Spleen (tissue), 7 donors: ENCODE data around the gene CTNNA2.

Experiments
- CTCF ChIP-seq, 11 experiments: fragments of 200-600 bp in 7 of 11; fragments of 450-650 bp in 4 of 11; sonication (generic) in 4 of 11; IDR thresholded peaks in 8 of 11; conservative IDR thresholded peaks in 3 of 11; 1 replicate in 7 of 11; 2 replicates in 4 of 11; pipeline versions ENCODE4 v1.4.0 to v1.8.0; 2016 to 2021; ENCODE audit warnings: antibody characterized with exemption in 11 of 11, inconsistent platforms in 4 of 11, mild to moderate bottlenecking in 1 of 11
- POLR2AphosphoS5 ChIP-seq, 3 donors: sonication (generic); formaldehyde crosslinking; IDR thresholded peaks; one replicate each; pipeline ENCODE4 v1.5.1; 2017; ENCODE audit warnings: antibody characterized with exemption in 3 of 3
- donor health status: DM: no; HTN: no; CAD: no; lungs with moderate emphysema.
- donor health status: DM: no; HTN: no; CAD: no.
- donor health status: DM: no; HTN: no; CAD: no.

GRCh38 chr2:79627237-79627636 lies 114.4 kb downstream of the CTNNA2 start:
- TF ChIP-seq CTCF (IDR thresholded peaks at IDR 0.05 in 8 of 11, conservative IDR thresholded peaks at IDR 0.05 in 3 of 11) = no peak
- TF ChIP-seq POLR2AphosphoS5 (IDR thresholded peaks at IDR 0.05) = no peak
